OCI-LY7 (cell line): ENCODE results near the gene ARMH4. TPM values are rescaled to one million over a fixed set of nuclear protein-coding genes. Genes with fewer than 3 reads are reported as not detected.

Source experiments
- BruUV-seq: library from RNA; stranded (reverse); fragments of 400-500 nt; replicated peaks from 2 replicates; lab custom pipeline; 2021; lab: Mats Ljungman, UMichigan
- CTCF ChIA-PET: fragments of 300-600 bp; sonication (Branson Sonifier 250); formaldehyde crosslinking; loops from one replicate; lab custom pipeline; 2022; ENCODE audit warnings: antibody characterized with exemption; ENCODE audit not compliant: unreplicated experiment; lab: Charles Lee
- POLR2A ChIA-PET: fragments of 300-600 bp; sonication (Branson Sonifier 250); formaldehyde crosslinking; loops from one replicate; lab custom pipeline; 2022; ENCODE audit warnings: antibody characterized with exemption; lab: Charles Lee
- DNase-seq: peaks from one replicate; pipeline ENCODE4 v3.0.0-alpha.2; 2015; ENCODE audit warnings: low spot score
- H2AFZ ChIP-seq: fragments of 200-600 bp; sonication (generic), shearing (Covaris generic); 2 replicates; pipeline ENCODE4 v1.6.1; 2014; ENCODE audit warnings: mild to moderate bottlenecking, antibody characterized with exemption, low read length, moderate library complexity
- H3K27ac ChIP-seq: fragments of 200-600 bp; sonication (generic); 2 replicates; pipeline ENCODE4 v1.5.1; 2014; ENCODE audit warnings: mixed run types, low read depth, mild to moderate bottlenecking, moderate library complexity, low read length, inconsistent platforms; ENCODE audit not compliant: poor library complexity, severe bottlenecking
- H3K36me3 ChIP-seq: fragments of 200-600 bp; sonication (generic); 2 replicates; pipeline ENCODE4 v1.6.1; 2014; ENCODE audit warnings: mild to moderate bottlenecking, antibody characterized with exemption, low read length, moderate library complexity, mixed read lengths; ENCODE audit not compliant: insufficient read depth
- H3K4me1 ChIP-seq: fragments of 200-600 bp; sonication (generic); 2 replicates; pipeline ENCODE4 v1.5.1; 2014; ENCODE audit warnings: mild to moderate bottlenecking, low read length; ENCODE audit not compliant: insufficient read depth, poor library complexity, severe bottlenecking
- H3K4me2 ChIP-seq: fragments of 200-600 bp; sonication (generic); 2 replicates; pipeline ENCODE4 v1.6.1; 2014; ENCODE audit warnings: mild to moderate bottlenecking, low read length
- H3K4me3 ChIP-seq: fragments of 200-600 bp; sonication (generic); 2 replicates; pipeline ENCODE4 v1.5.1; 2014; ENCODE audit warnings: mild to moderate bottlenecking, low read depth, low read length; ENCODE audit not compliant: poor library complexity, severe bottlenecking
- H3K79me2 ChIP-seq: fragments of 200-600 bp; sonication (generic); 2 replicates; pipeline ENCODE4 v1.6.1; 2016; ENCODE audit warnings: low read depth, mild to moderate bottlenecking, low read length, moderate library complexity, mixed read lengths; ENCODE audit not compliant: insufficient read depth
- H3K9me2 ChIP-seq: fragments of 200-600 bp; sonication (generic); 2 replicates; pipeline ENCODE4 v1.6.1; 2016; ENCODE audit warnings: mild to moderate bottlenecking, low read length, mixed read lengths; ENCODE audit not compliant: insufficient read depth
- H3K9me3 ChIP-seq: fragments of 200-600 bp; sonication (generic); 2 replicates; pipeline ENCODE4 v1.6.1; 2014; ENCODE audit warnings: mild to moderate bottlenecking, mixed run types, low read length, mixed read lengths
- H4K20me1 ChIP-seq: fragments of 200-600 bp; sonication (generic); 2 replicates; pipeline ENCODE4 v1.6.1; 2014; ENCODE audit warnings: mild to moderate bottlenecking, antibody characterized with exemption, low read length, moderate library complexity, mixed read lengths; ENCODE audit not compliant: insufficient read depth
- CTCF ChIP-seq: fragments of 200-600 bp; sonication (generic); conservative IDR thresholded peaks from 2 replicates; pipeline ENCODE4 v1.5.1; 2014; ENCODE audit warnings: mild to moderate bottlenecking, antibody characterized with exemption, low read length, moderate library complexity, mixed read lengths
- EZH2phosphoT487 ChIP-seq: fragments of 200-600 bp; sonication (generic); IDR thresholded peaks from 2 replicates; pipeline ENCODE4 v1.6.1; 2018; ENCODE audit warnings: low read depth, borderline replicate concordance, mild to moderate bottlenecking, mixed run types, antibody characterized with exemption, low read length, moderate library complexity, mixed read lengths
- intact Hi-C: fragments of 100-400 bp; cut with micrococcal nuclease; formaldehyde crosslinking; loops from one replicate; pipeline ENCODE4 v1.10.0; 2022; ENCODE audit not compliant: unreplicated experiment
- total RNA-seq, 2 experiments: library from RNA; depleted of rRNA in 1 of 2; stranded (reverse); fragments of >200 nt in 1 of 2; shearing (Covaris generic) in 1 of 2; gene quantifications; 2 replicates each; pipeline ENCODE4 v1.2.3, GENCODE V29; 2014 to 2022

The ARMH4 gene
- total RNA-seq, 2 experiments from 2014 or later = 0.25 TPM; not detected in 1

DNA sequence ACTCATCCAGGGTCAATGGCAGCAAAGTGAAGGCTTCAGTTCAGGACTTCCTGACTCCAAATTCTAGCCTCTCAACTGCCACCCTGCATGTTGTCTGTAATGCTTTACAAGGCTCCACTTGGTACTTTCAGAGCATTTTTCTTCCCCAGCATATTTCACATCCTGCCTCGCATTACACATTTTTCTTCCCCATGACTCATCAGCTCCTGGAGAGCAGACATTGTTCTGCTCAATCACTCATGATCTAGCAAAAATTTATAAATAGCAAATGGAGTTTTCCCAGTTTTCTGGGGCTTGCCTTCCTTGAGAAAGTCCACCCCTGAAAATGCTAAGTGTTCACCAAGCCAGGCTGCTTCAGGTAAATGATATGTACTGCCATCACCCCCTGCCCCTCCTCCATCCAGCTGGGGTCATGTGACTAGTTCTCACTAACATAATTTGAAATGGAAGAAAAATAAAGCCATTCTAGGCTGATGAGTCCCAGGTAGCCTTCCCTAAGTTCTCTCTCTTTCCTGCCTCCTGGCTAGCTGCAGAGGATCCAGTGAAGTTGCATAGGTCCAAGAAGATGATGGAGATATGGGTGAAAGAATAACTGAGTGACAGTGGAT is 69.4 kb downstream of the ARMH4 start:
- DNase-seq = no peak
- Histone ChIP-seq H4K20me1 (no peaks in the 10 kb centered on the region), H3K27ac (no peak overlapping the region), H2AFZ (no peak overlapping the region), H3K79me2 (no peaks in the 10 kb centered on the region), H3K4me2 (no peak overlapping the region), H3K36me3 (no peaks in the 10 kb centered on the region), H3K9me3 (no peaks in the 10 kb centered on the region), H3K9me2 (no peaks in the 10 kb centered on the region), H3K4me3 (no peak overlapping the region), H3K4me1 (no peaks in the 10 kb centered on the region)
- TF ChIP-seq EZH2phosphoT487 (no peak), CTCF (no peak)
- no TSS peak for BruUV-seq
- POLR2A ChIA-PET = no interaction called here
- CTCF ChIA-PET = interaction anchor here (0.5 kb wide), 1 partner anchor 117 kb away, joined by 4 read pairs; no protein-coding TSS in a partner anchor
- intact Hi-C loops = no loop called here

GRCh38 chr14:58082011-58082410 is 70.0 kb downstream of the ARMH4 start:
- Histone ChIP-seq H3K27ac (no peak overlapping the region), H3K9me2 (no peaks in the 10 kb centered on the region), H3K4me3 (no peak overlapping the region), H3K9me3 (no peaks in the 10 kb centered on the region), H3K36me3 (no peaks in the 10 kb centered on the region), H3K4me2 (no peak overlapping the region), H4K20me1 (no peaks in the 10 kb centered on the region), H3K79me2 (no peaks in the 10 kb centered on the region), H3K4me1 (no peaks in the 10 kb centered on the region), H2AFZ (no peak overlapping the region)
- CTCF ChIA-PET = interaction anchor here (0.5 kb wide), 1 partner anchor 117 kb away, joined by 4 read pairs; no protein-coding TSS in a partner anchor
- POLR2A ChIA-PET = no interaction called here
- TF ChIP-seq EZH2phosphoT487 (no peak), CTCF (no peak)
- intact Hi-C loops = no loop called here
- no TSS peak for BruUV-seq
- DNase-seq = no peak

DNA sequence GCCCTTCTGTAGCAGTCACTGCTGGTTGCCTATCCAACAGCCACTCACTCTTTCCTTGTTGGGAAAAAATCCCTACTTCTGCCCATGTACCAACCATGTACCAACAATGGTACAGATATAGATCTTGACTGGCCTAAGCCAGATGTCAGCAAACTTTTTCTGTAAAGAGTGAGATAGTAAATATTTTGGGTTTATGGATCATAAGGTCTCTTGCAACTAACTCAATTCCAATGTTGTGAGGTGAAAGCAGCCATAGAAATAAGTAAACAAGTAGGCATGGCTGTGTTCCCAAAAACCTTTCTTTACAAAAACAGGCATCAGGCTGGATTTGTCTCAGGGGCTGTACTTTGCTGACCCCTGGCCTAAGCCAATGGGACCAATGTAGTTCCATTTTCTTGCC is 73.5 kb downstream of the ARMH4 start:
- Histone ChIP-seq H3K27ac (no peak overlapping the region), H3K4me1 (no peaks in the 10 kb centered on the region), H3K79me2 (no peaks in the 10 kb centered on the region), H3K4me3 (no peak overlapping the region), H3K4me2 (no peak overlapping the region), H3K36me3 (no peaks in the 10 kb centered on the region), H3K9me2 (no peaks in the 10 kb centered on the region), H3K9me3 (no peaks in the 10 kb centered on the region), H2AFZ (no peak overlapping the region), H4K20me1 (no peaks in the 10 kb centered on the region)
- TF ChIP-seq EZH2phosphoT487 = no peak
- TF ChIP-seq CTCF = no peak
- no peak for DNase-seq
- CTCF ChIA-PET = no interaction called here
- POLR2A ChIA-PET = no interaction called here
- BruUV-seq = no TSS peak
- intact Hi-C loops = no loop called here
